Middle frontal gyrus (tissue), 1 donor: ENCODE data around the gene RNF138.
"Not testable (repeated sequence)": the region's sequence is repeated elsewhere in the genome, so short reads cannot be mapped to it uniquely, and the experiment has no call there.

Source experiments
- DNase-seq: peaks from one replicate; pipeline ENCODE4 v3.0.0-alpha.2; 2015; ENCODE audit warnings: low spot score; ENCODE audit errors: extremely low spot score

Gene RNF138

DNA sequence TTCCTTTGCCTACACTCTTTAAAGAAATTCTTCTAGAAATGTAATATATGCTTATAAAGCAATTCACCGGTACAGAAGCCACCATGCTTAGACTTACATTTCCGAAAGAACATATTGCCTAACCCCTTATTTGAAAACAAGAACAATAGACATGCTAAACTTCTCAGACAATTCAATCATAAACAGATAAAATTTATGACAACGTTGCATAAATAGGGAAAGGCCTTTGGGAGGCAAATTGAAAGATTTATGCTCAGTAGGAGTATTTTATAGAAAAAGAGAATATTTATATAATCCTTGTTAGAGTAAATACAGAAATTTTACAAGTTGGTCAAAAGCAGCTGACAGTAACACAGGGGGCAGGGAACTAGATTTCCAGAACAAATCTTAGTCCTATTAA, 82.0 kb downstream of the RNF138 start:
- no peak for DNase-seq

DNA sequence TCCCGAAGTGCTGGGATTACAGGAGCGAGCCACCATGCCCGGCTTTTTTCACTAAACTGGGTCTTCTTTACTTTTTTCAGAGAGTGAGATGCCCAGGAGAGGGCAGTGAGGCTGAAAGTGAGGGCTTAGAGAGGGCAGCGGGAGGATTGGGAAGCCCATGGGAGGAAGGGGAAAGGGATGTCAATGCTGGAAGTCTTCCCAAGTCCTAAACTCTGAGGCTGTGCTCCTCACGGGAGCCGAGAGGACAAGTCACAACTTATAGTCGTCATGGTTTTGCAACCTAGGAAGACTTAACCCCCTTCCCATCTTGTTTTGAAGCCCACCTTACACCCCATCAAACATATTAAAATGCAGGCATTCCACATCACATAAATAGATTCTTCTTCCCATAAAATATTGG, 83.0 kb downstream of the RNF138 start:
- no peak for DNase-seq

DNA sequence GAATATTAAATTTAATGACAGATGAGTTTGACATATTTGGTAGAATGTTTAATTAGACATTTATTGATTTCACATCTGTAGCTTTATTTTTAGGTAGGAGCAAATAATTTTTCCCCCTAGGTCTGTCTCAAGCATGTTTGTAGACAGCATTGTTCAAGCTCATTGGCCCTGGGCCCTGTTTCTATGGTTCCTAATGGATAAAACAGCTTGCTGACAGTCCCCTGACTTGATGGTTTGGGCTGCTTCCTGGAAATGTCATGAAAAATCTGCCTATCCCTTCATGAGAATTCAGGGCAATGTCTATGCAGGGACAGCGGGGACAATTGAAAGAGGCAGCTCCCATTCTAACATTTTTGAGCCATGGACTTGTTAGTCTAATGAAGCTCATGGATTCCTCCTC, 83.6 kb downstream of the RNF138 start:
- DNase-seq: no peak

DNA sequence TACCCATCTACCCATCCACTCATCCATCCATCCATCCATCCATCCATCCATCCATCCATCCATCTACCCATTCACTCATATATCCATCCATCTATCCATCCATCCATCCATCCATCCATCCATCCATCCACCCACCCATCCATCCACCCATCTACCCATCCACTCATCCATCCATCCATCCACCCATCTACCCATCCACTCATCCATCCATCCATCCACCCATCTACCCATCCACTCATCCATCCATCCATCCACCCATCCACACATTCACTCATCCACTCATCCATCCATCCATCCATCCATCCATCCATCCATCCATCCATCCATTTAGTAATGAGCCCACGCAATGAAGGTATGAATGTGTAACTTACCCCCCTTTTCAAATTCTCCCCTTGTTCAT, 85.1 kb downstream of the RNF138 start:
- DNase-seq: not testable (repeated sequence)

DNA sequence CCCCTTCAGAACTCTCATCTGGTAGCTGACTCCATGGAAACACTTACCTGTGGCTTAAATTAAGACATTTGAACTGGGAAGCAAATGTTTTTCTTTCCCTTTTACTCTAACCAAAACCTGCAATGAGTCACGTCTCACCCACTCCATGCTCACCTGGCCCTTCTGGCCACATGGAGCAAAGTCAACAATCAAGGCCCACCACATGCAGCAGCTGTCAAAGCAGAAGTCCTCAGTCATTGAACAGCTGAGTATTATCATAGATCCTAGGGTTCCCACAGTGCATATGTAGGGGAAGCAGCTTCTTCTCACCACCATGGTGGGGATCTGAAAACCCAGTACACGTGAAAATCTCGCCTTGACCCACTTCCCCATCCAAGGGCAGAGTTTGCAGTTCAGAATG, 85.9 kb downstream of the RNF138 start:
- no peak for DNase-seq
